ENCODE results near the gene ACSBG1.

The ACSBG1 gene

DNA sequence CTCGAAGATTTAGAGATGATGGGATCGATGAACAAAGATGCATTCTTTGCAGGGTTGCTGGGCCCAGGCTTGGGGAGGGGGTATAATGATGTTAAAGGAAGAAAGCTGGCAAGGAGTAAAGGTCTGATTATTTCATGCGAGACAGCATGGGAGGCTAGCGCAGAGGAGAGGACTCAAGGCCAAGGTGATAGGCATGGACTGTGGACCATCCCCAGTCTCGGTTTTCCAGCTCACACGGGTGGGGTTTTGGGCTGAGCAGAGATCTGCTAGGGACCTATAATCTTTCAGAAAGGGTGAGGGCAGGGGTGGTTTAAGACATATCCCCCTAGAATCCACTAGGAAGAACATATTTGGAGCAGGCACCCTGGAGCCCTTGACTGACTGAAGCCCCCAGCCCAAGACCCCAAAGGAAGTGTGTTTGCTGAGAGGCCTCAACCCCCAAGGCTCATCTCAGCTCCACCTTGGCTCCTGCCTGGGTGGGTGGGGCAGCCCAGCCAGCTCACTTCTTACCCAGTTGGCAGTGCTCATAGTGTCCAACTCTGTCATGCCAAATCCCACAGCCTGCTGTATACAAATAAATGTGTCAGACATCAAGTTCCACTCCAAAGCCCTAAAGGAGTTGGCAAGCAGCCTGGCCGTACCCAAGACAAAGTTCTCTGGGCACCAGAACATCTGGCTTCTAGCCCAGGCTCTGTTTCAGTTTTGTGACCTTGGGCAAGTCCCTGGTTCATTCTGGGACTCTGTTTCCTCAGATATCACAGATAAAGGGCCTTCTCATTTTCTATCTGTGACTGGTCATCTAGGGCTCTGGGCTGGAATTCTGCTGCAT is 17.9 kb downstream of the ACSBG1 start:
- DNase-seq, result no peak

DNA sequence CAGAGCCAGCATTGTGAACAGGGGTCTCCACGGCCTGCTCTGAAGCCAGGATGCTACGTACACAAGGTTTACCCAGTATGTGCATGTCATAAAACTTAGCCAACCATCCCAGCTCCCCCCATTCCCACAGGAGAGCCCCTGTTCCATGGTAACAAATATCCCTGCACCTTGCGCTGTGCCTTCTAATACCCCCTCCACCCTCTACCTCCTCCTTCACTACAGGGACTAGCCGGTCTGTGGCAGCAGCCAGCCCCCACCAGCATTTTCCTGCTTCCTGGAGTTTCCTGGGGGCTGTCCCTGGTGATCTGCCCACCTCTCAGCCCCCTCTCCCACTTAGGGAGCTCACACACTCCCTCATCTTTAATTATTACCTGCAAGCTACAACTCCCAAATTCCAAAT is 20.4 kb downstream of the ACSBG1 start:
- DNase-seq, result no peak

DNA sequence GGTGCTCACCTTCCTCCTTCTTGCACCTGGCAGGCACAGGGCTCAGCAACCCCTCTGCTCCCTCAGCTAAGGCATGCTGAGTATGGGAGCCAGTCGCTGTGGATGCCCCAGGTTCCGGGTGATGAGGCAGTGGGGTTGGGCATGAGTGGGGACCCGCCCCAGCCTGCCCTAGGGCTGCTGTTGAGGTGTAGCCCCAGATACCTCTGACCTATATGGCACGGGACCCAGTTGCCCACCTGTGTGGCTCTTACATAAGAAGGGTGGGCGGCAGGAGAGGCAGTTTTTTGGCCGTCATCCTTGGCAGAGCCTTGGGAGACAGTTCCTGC is 21.0 kb downstream of the ACSBG1 start:
- DNase-seq, result no peak

DNA sequence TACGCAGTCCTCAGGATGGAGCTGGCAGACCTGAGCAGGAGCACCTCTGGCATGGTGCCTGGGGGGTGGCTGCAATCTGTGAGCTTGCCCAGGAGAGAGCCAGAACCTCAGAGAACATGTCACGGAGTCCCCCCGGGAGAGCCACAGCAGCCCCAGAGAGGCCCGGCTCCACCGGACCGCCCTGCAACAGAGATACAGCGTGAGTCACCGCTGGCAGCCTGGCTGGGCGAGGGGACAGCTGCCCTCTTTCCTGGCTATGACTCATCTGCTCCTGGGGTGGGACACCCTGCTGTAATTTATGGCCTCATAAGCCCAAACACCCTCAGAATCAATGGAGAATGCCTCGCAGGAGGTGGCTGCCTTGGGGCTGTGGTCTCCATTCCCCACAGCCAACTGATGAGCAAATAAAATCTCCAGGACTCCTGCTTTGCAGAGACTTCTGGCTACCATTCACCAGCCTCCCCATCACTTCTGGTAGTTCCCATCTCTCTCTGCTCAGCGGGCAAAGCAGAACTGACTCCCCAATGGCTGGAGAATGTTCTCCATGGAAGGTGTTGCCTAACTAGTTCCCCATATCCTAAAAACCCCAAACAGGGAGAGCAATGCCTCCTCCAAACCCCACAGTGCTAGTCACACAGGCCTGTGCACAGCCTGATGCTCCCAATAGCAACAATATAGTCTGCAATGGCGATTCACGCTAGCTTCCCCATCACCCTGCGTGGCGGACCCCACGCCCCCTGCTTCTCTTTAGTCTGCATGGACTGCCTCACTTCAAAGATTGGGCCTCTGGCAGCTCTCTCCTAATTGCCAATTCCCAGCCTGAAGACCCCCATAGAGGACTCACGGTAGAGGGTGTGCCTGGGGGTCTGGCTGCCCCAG is 21.6 kb downstream of the ACSBG1 start:
- DNase-seq, result peak; percentile 61

DNA sequence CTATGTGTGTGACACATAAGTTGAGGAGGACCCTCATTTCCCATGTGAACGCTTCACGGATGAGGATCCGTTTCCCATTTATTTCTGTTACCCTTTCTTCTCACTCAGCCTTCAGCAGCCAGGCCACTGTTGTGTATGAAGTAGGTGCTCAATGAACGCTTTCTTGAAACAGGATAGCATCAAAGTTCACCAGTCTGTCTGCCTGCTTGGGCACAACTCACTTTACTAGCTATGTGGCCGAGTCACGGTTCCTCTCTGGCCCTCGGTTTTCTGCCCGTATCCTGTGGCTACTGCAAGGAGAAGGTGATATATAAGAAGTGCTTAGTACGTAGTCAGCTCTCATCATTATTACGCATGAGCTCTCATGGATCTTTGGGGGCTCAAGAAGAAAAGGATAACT is 22.4 kb downstream of the ACSBG1 start:
- no peak for DNase-seq

DNA sequence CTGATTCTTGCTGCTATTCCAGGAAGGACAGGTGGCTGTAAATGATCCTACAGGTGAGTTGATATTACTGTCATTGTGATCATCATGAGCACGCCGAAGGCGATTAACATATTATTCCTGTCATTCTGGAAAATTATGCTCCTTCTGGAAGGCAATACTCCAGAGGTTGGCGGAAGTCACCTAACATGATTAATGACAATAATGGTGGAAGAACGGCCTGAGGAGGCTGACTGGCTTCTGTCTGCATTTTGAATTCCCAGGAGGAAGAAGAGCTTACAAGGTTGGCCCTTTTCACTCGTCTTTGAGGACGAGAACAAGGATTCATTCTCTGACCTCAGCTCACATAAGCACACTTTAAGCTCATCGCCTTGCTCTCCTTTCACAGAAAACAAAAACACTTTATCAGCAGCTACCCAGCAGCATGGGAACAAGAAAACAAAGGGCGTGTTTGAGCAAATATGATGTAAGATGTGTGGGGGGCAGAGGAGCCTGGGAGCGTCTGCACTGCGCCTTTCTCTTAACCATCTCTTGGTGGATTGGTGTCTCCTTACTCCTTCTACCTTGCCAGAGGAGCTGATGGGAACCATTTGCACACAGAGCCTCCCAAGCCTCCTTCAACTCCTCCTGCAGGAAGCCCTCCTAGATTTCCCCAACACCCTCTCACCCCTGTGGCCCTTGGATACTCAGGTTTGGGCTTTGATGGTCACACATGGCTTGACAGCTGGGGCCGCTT is 23.0 kb downstream of the ACSBG1 start:
- no peak for DNase-seq

DNA sequence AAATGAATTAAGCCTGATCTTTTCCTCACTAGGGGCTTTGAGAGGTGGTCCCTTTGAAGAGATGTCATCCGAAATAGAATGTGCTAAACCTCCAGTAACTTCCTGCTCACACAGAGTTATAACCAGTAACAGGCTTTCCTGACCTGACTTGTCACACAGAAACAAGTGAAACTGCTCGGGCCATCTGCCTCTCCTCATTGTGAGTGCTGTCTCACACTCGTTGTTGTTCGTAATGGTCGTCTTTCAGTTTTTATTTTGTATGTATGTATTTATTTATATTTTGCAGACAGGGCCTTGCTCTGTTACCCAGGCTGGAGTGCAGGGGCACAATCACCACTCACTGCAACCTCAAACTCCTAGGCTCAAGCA is 24.0 kb downstream of the ACSBG1 start:
- no peak for DNase-seq

DNA sequence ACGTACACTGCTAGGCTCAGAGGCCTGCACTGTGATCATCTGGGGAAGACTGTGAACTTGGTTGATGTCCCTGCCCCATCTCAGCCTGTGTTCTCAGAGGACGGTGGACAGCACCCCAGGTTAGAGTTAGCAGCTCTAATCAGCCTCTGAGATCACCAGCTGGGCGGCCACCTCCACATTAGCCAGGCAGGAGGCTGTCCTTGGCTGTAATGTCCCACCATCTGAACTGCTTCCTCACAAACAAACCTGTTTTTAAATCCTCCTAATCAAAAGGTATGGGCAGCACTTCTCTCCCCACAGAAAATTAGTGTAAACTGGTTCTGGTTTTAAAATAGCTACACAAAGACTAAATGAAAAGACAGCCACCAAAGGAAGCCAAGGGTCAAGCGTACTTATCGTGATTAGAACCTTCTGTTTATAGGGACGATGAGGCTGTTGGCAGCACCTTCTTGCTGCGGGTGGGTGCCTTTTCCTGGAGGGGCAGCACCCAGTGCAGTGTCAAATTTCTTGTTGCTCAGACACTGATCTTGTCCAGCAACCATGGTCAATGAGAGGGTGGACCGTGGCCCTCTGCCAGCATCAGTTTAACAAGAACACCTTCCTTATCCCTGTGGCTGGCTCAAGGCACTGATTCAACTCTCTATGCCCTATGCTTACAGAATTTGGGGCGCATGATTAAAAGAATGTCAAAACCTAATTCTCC is 24.6 kb downstream of the ACSBG1 start:
- DNase-seq, result no peak

DNA sequence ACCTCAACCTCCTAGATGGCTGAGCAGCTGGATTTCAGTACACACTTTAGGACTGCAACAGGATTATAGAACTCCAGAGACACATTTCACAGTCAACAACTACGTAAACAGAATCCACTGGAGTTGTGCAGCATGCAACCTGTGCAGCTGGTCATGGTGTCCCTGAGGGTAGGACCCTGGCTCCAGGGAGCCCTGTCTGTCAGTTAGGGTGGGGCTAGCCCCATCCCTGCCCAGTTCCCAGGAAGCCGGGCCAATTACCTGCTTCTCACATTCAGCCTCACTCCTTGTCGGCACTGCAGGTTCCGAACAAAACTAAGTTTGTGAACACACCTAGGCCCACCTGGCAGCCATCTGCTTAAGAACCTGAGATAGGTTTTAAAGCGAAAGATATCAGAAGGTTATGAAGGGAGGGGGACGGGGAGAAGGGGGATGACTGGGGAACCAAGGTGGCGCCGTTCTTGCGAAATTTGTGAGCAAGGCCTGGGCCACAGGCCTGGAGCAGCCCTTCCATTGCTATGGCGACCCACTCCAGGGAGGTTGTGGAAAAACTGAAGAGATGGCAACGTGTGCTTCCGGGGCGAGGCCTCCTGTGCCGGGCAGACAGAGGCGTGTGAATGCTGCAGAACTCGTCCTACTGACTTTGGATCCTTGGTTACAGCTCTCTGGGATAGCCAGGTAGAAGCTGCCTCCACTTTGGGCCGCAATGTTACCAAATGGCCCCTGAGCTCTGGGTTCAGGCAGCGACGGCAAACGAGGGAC is 25.3 kb downstream of the ACSBG1 start:
- no peak for DNase-seq

DNA sequence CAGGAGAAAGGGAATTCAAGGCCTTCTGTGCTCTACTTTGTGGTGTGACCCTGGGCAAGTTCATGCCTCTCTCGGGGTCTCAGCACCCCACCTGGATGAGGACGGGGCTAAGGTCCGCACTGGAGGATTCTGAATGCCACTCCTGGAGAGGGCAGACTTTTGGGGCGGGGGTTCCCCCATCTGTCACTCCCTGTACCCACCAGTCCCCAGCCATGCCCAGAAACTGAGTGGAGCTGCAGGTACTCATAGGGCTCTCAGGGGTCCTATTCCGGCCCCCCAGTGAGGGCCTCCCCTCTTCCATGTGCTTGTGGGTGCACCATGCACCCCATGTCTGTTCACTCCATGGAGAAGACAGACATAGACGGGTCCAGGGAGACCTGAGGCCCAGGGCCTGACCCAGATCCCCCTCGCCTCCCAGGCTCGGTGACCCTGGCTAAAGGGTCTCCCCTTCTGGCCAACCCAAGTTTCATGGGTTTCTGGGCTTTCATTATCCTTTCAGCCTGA is 26.0 kb downstream of the ACSBG1 start:
- no peak for DNase-seq

DNA sequence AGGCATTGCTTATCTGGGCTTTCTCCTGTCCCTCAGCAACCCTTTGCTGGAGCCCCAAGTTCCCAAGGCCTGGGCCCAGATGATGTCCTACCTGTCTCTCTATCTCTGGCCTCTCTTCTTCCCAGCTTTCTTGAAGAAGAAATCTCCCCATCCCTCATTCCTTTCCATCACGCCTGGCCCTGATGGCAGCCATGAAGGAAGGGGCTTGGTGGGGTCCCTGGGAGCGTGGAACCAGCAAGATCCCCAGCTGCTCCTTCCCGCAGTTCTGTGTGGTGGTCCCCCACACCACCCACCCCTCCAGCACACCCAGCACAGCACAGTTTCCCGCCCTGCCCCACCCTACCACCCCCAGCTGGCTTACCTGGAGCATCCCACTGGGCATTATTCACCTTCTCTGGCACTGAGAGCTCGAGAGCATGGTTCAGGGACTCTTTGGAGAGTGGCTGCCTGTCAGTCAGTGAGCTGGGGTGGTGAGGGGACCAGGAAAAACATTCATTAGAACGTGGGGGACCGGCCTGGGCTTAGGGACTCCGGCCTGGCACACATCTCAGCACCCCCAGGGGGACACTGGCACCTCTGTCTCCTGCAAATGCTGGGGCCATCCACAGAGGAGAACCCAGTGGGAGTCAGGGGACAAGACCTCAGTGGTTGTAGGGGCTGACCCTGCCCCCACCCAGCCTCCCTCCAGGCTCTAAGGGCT is 26.6 kb downstream of the ACSBG1 start:
- DNase-seq, result no peak

DNA sequence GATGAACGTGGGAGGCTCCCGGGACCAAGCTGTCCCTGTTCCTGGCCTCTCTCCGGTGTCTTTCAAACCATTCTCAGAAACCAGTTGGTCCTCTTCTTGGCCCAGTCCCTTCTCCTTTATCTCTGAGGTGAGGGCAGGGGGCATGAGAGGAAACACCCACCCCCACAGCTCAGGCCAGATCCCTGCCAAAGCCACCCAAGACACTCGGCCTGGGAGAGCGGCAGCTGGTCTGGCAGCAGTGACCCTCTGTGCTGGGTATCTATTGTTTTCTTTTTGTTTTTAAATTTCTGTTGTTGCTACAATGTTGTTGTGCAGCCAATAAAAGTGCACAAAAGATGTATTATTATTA is 27.3 kb downstream of the ACSBG1 start:
- no peak for DNase-seq

DNA sequence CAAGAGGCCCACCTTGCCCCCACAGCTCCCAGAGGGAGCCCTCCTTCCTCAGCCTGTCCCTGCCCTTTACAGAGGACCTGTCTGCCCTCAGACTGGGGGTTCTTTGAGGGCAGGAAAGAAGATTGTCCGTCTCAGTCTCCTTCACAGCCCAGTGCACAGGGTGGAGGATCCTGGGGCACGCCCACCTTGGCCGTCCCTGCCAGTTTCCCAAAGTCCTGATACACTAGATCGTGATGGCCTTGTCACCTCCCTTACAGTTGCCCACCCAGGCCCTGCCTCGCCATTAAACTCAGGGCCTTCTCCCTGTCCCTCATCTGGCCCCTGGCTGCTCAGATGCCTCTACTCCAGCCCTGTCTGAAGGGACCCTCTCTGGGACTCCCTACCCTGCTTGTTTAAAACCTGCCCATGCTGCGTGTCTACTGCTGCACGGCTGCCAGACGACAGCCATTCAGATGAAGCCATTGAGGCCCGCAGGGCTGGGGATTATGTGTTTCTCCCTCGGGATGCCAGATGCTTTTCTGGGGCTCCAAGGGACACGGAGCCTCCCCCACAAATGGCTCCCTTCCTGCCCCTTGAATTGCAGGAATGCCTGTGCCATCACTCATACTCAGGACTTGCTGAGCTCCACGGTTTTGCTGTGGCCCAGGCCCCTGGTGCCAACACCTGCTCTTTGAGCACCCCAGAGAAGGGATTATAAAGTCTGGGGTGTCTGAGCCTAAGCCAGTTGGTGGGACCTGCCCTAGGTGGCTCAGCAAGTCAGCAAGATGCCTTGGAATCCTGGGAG is 27.8 kb downstream of the ACSBG1 start:
- no peak for DNase-seq

DNA sequence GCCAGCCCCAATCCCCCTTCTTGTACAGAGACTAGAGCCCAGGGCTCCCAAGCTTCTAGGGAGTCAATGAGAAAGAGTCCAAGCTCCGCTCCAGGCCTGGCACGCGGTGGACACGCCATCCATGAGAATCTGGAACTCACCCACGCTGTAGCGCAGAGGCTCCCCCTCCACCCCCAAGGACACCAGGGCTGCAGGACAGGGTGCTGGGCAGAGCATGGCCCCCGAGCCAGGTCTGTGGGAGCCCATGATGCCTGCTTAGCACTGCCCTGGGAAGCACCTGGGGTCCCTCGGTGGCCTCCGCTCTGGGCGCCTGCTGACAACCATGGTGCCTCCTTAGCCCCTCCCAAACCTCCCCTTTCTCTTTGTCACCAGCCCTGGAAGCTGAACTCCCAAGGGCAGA is 28.5 kb downstream of the ACSBG1 start:
- no peak for DNase-seq

DNA sequence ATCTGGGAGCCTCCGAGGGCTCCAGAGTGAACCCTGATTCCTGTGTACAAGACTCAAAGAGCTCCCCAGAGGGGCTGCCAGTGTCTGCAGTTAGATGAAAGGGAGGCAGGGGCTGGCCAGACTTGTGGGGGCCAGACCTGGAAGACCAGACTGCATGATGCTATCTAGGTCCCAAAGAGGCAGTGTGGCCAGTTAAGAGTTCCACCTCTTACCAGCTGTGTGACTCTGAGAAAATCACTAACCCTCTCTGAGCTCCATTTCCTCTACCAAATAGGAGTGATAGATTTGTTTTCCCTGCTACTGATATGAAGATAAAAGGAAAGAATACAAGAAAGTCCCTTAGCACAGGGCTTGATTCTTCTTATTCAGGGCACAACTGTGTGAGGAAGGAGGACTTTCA is 29.0 kb downstream of the ACSBG1 start:
- no peak for DNase-seq

DNA sequence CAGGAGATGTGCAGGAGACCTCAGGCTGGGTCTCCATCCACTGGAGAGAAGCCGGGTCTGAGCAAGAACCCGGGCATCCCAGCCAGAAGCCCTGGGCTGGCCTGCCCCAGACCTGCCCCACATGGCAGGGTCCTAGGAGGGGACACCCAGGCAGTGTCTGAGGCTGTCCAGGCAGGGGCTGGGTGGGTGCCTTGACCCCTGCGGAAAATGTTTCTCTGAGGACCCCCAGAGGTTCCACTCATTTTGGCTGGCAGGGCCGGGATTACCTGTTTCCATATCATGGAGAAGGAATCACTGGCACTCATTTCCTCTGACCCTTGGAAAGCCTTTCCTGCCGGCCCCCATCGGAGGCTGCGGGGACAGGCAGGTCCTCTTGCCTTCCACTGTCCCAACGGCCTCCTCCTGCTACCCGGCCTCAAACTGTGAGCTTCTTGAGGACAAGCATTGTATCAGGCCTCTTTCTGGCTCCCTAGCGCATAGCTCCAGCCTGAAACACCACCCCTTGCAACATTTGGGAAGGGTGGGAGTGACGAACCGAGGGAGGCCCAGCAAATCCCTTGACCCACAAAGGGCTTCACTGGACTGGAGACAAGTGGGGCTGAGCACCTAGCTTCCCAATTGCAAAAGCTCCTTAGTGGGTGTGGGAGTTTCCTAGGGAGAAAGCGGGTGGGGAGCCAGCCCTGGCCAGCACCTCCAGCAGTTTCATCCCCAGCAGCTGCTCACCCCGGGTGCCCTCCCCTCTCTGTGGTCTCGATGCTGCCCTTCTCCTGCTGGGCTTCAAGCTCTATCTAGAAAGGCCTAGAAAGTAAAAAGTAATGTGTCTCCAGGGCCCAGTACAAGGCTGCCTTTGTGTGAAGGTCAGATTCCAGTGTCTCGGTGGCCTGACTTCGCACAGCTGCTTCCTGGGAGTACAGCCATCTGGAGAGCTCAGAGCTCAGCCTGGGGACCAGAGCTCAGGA is 29.7 kb downstream of the ACSBG1 start:
- DNase-seq, result no peak

DNA sequence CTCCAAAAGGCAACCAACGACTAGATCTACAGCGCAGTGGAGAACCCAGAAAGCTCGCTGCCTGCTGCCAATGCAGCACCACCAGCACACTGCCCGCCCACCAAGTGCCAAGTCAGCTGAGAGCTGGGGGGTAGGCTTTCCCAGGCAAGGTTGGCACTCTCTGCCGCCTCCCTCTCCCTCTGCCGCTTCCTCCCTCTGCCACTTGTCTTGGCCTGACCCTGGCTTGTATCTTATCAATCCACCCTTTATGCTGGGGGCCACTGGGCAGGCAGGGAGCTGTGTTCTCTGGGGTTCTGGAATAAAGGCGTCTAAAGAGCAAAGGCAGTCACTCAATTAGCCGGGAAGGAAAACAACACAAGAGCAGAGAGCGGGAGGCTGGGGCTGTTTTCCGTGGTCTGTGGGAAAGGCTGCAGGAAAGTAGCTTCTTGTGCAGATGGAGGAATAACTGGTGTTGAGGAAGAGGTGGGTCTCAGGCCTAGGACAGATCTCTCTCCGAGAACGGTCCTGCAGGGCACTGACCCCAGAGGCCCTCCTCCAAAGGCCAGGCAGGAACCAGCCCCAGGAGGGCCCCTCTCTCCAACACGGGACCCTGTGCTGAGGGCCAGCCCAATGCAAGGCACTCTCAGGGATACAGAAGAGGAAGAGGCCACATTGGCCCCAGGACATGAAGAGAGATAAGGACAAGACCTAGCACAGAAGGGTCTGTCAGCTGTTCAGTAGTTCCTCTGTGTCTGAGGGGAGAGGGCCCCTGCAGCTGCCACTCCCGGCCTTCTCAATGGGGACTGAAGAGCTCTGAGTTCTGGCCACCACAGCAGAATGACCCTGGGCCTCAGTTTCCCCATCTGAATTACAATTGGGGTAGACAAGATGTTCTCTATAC is 30.8 kb downstream of the ACSBG1 start:
- DNase-seq, result no peak

All from right forelimb (tissue), 1 donor.